Measurements from ENCODE around the gene PLRG1. TPM values are rescaled to one million over a fixed set of nuclear protein-coding genes. Genes with fewer than 3 reads are reported as not detected.

PLRG1 gene
- total and polyA plus RNA-seq, 9 donors, result 26.5 to 90.9 (median 61.5) TPM

DNA sequence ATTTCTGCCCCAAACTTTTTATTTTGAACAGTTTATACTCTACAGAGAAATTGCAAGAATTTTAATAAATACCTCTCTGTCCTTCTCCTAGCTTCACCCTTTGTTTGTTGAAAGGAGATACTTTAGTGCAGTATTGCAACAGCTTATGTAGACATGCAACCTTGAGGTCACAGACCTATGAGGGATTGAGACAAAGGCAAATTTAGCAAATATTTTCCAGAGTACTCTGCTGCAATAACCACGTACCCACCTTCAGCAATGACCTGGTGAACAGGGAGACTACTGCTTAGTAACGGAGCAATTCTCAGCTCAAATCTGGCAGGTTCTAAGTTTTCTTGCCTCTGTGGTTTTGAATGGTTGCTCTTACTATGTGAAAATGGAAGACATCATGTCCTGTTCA lies 27.1 kb upstream of the PLRG1 start:
- WGBS, 3 donors, result 75 to 87% (median 78%) methylated on average over 2 of the region's 2 CpGs
- intact Hi-C loops (cut with DNase I), result no loop called here
- no peak for DNase-seq
- Histone ChIP-seq H3K4me1 (ENCODE audit: insufficient read depth) (no peaks in the 10 kb centered on the region), H3K9me3 (no peaks in the 10 kb centered on the region), H3K36me3 (no peaks in the 10 kb centered on the region), H3K4me3 (no peak overlapping the region), H3K27ac (no peak overlapping the region), H3K27me3 (no peaks in the 10 kb centered on the region)
- TF ChIP-seq, protein P1, sequence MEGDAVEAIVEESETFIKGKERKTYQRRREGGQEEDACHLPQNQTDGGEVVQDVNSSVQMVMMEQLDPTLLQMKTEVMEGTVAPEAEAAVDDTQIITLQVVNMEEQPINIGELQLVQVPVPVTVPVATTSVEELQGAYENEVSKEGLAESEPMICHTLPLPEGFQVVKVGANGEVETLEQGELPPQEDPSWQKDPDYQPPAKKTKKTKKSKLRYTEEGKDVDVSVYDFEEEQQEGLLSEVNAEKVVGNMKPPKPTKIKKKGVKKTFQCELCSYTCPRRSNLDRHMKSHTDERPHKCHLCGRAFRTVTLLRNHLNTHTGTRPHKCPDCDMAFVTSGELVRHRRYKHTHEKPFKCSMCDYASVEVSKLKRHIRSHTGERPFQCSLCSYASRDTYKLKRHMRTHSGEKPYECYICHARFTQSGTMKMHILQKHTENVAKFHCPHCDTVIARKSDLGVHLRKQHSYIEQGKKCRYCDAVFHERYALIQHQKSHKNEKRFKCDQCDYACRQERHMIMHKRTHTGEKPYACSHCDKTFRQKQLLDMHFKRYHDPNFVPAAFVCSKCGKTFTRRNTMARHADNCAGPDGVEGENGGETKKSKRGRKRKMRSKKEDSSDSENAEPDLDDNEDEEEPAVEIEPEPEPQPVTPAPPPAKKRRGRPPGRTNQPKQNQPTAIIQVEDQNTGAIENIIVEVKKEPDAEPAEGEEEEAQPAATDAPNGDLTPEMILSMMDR (IDR thresholded peaks at IDR 0.05), result no peak
- no peak for TF ChIP-seq EP300 (IDR thresholded peaks at IDR 0.05)
- no peak for TF ChIP-seq POLR2A (IDR thresholded peaks at IDR 0.05)

- no peaks in the 10 kb centered on the region for H3K27me3 ChIP-seq
- WGBS, 3 donors, result 82 to 87% (median 86%) methylated on average over 3 of the region's 3 CpGs
- intact Hi-C loops (cut with DNase I), result no loop called here
These were observed 24.1 kb upstream of the PLRG1 start for GRCh38 chr4:154574311-154574710.

DNA sequence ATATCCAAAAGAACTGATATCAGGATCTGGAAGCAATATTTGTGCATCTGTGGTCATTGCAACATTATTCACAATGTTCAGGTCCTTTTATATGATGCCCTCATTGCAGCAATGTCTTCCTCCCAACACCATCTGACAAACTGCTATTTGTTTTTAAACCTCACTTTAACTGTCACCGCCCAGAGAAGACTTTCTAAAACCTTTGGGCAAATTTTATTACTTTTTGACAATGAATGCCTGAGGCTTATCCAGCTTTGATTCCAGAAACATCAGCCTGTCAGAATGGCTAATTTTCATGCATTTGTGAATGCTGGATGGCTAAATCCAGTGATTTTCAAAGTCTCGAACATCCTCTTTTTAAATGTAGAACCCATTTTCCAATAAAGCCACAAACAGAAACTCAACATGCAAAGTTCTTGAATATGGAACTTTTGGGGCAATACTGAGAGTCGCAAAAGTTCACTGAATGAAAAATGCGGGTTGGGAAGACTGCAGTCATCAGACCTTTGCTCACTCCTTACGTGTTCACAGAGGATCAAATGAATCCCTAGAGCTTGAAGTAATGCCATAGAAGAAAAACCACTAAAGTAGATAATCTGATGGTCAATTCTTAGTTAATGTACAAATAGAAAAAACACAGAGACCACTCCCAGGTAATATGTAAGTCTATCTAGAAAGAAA lies 23.1 kb upstream of the PLRG1 start:
- WGBS, 3 donors, result 70 to 85% (median 80%) methylated on average over 5 of the region's 5 CpGs
- no peaks in the 10 kb centered on the region for H3K27me3 ChIP-seq
- intact Hi-C loops (cut with DNase I), result no loop called here
- no peaks in the 10 kb centered on the region for H3K9me3 ChIP-seq
- no peak for TF ChIP-seq EP300 (IDR thresholded peaks at IDR 0.05)
- no peak for TF ChIP-seq POLR2A (IDR thresholded peaks at IDR 0.05)
- TF ChIP-seq, protein P1 (IDR thresholded peaks at IDR 0.05), result no peak
- H3K4me1 ChIP-seq (ENCODE audit: insufficient read depth), result no peaks in the 10 kb centered on the region
- no peaks in the 10 kb centered on the region for H3K36me3 ChIP-seq
- DNase-seq, result no peak
- H3K27ac ChIP-seq, result no peak overlapping the region
- no peak overlapping the region for H3K4me3 ChIP-seq

More at GRCh38 chr4:154574311-154574710, 24.1 kb upstream of the PLRG1 start:
- no peak overlapping the region for H3K27ac ChIP-seq
- no peaks in the 10 kb centered on the region for H3K9me3 ChIP-seq
- TF ChIP-seq, protein P1 (IDR thresholded peaks at IDR 0.05), result no peak
- TF ChIP-seq EP300 (IDR thresholded peaks at IDR 0.05) (no peak), POLR2A (IDR thresholded peaks at IDR 0.05) (no peak)
- H3K4me3 ChIP-seq, result no peak overlapping the region
- H3K36me3 ChIP-seq, result no peaks in the 10 kb centered on the region
- H3K4me1 ChIP-seq (ENCODE audit: insufficient read depth), result no peaks in the 10 kb centered on the region
- DNase-seq, result no peak

GRCh38 chr4:154569584-154569983 lies 19.4 kb upstream of the PLRG1 start:
- TF ChIP-seq POLR2A (IDR thresholded peaks at IDR 0.05) (no peak), EP300 (IDR thresholded peaks at IDR 0.05) (no peak)
- TF ChIP-seq, protein P1 (IDR thresholded peaks at IDR 0.05), result no peak

More at GRCh38 chr4:154569584-154569983, 19.4 kb upstream of the PLRG1 start:
- H3K27me3 ChIP-seq, result no peaks in the 10 kb centered on the region
- intact Hi-C loops (cut with DNase I), result no loop called here
- no peak for DNase-seq
- H3K9me3 ChIP-seq, result no peaks in the 10 kb centered on the region
- 89 to 91% (median 89%) methylated on average over 5 of the region's 5 CpGs for WGBS, 3 donors
- no peaks in the 10 kb centered on the region for H3K4me1 ChIP-seq (ENCODE audit: insufficient read depth)
- no peaks in the 10 kb centered on the region for H3K36me3 ChIP-seq
- H3K4me3 ChIP-seq, result no peak overlapping the region
- H3K27ac ChIP-seq, result no peak overlapping the region
